ENCODE measurements around the gene GTF3C1.

The GTF3C1 gene

GRCh38 chr16:27455700-27456099 lies 94.0 kb downstream of the GTF3C1 start:
- peaks cover 5% of the 10 kb centered on the region for H3K27me3 ChIP-seq (ENCODE audit: control insufficient read depth, insufficient read depth, low read length)
- no peaks in the 10 kb centered on the region for H3K9me3 ChIP-seq (ENCODE audit: control insufficient read depth, low read length)
- H3K9ac ChIP-seq (ENCODE audit: low read length) = no peak overlapping the region
- no peaks in the 10 kb centered on the region for H3K36me3 ChIP-seq (ENCODE audit: control insufficient read depth, insufficient read depth, low read length)
- H3K4me1 ChIP-seq (ENCODE audit: control insufficient read depth, insufficient read depth, low read length) = no peaks in the 10 kb centered on the region
- H3K4me3 ChIP-seq (ENCODE audit: low read length) = no peak overlapping the region

DNA sequence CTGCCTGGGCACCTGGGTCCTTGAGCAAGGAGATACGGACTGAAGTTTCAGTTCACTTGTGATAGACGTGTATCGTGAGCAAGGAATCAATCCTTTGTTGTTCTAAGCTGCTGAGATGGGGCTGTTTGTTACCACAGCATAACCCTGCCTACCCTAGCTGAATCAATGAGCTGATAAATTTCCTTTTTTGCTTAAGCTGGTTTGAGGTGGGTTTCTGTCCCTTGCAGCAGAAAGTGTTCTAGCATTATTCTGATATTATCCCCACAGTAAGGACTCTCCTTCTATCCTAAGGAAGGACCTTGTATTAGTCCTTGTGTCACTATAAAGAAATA lies 96.3 kb downstream of the GTF3C1 start:
- H3K9me3 ChIP-seq (ENCODE audit: control insufficient read depth, low read length) = no peaks in the 10 kb centered on the region
- H3K4me3 ChIP-seq (ENCODE audit: low read length) = no peak overlapping the region
- no peak overlapping the region for H3K9ac ChIP-seq (ENCODE audit: low read length)
- H3K36me3 ChIP-seq (ENCODE audit: control insufficient read depth, insufficient read depth, low read length) = no peaks in the 10 kb centered on the region
- peaks cover 24% of the 10 kb centered on the region for H3K27me3 ChIP-seq (ENCODE audit: control insufficient read depth, insufficient read depth, low read length)
- H3K4me1 ChIP-seq (ENCODE audit: control insufficient read depth, insufficient read depth, low read length) = no peaks in the 10 kb centered on the region

DNA sequence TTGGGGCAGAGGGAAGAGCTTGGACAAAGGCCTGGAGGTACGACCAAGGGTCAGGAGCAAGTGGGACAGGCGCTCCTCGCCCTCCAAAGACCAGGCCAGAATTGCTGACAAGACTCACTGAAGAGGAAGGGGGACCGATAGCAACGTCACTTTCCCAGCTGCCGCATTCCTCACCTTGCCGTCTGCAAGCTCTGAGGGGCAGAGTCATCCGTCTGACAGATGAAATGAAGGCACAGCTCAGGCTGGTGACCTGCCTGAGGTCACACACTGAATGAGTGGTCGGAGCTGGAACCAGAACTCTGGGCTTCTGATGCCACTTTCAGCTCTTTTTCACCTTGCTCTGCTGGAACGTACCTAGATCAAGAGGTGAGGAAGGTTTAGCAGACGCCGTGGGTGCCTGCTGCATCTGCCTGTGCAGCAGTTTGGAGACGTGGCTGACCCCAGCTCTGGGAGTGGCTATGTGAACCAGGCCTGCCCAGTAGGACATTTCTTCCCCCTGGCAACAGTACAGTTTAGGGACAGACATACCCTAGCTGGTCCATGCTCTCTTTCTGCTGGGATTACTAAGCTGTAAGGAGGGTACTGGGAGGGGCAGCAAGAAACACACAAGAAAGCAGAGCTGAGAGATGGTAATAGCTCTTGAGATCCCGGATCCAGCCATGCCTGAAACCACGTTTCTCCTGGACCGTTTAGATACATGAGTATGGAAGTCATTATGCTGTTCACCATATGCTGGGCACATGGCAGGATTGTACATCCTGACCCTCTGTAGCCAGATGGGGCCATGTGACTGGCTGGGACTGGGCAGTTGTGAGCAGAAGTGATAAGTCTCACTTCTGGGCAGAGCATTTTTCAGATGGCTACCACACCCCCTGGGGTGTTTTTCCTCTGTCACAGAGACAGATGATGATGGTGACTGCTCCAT lies 96.9 kb downstream of the GTF3C1 start:
- peaks cover 25% of the 10 kb centered on the region for H3K27me3 ChIP-seq (ENCODE audit: control insufficient read depth, insufficient read depth, low read length)
- H3K36me3 ChIP-seq (ENCODE audit: control insufficient read depth, insufficient read depth, low read length) = no peaks in the 10 kb centered on the region
- H3K4me1 ChIP-seq (ENCODE audit: control insufficient read depth, insufficient read depth, low read length) = no peaks in the 10 kb centered on the region
- H3K9ac ChIP-seq (ENCODE audit: low read length) = no peak overlapping the region
- H3K9me3 ChIP-seq (ENCODE audit: control insufficient read depth, low read length) = no peaks in the 10 kb centered on the region
- no peak overlapping the region for H3K4me3 ChIP-seq (ENCODE audit: low read length)

- Histone ChIP-seq H3K27me3 (ENCODE audit: control insufficient read depth, insufficient read depth, low read length) (peaks cover 25% of the 10 kb centered on the region), H3K36me3 (ENCODE audit: control insufficient read depth, insufficient read depth, low read length) (no peaks in the 10 kb centered on the region), H3K9ac (ENCODE audit: low read length) (no peak overlapping the region), H3K9me3 (ENCODE audit: control insufficient read depth, low read length) (no peaks in the 10 kb centered on the region), H3K4me1 (ENCODE audit: control insufficient read depth, insufficient read depth, low read length) (no peaks in the 10 kb centered on the region), H3K4me3 (ENCODE audit: low read length) (no peak overlapping the region)
These were observed 99.5 kb downstream of the GTF3C1 start for GRCh38 chr16:27450196-27450549.

GRCh38 chr16:27449434-27450195 lies 100.1 kb downstream of the GTF3C1 start:
- Histone ChIP-seq H3K9me3 (ENCODE audit: control insufficient read depth, low read length) (no peaks in the 10 kb centered on the region), H3K9ac (ENCODE audit: low read length) (no peak overlapping the region), H3K4me1 (ENCODE audit: control insufficient read depth, insufficient read depth, low read length) (no peaks in the 10 kb centered on the region), H3K36me3 (ENCODE audit: control insufficient read depth, insufficient read depth, low read length) (no peaks in the 10 kb centered on the region), H3K4me3 (ENCODE audit: low read length) (no peak overlapping the region), H3K27me3 (ENCODE audit: control insufficient read depth, insufficient read depth, low read length) (peaks cover 25% of the 10 kb centered on the region)

- Histone ChIP-seq H3K9me3 (ENCODE audit: control insufficient read depth, low read length) (no peaks in the 10 kb centered on the region), H3K4me3 (ENCODE audit: low read length) (no peak overlapping the region), H3K4me1 (ENCODE audit: control insufficient read depth, insufficient read depth, low read length) (no peaks in the 10 kb centered on the region), H3K27me3 (ENCODE audit: control insufficient read depth, insufficient read depth, low read length) (peaks cover 25% of the 10 kb centered on the region), H3K9ac (ENCODE audit: low read length) (no peak overlapping the region), H3K36me3 (ENCODE audit: control insufficient read depth, insufficient read depth, low read length) (no peaks in the 10 kb centered on the region)
These were observed 100.9 kb downstream of the GTF3C1 start for GRCh38 chr16:27448532-27449433.

DNA sequence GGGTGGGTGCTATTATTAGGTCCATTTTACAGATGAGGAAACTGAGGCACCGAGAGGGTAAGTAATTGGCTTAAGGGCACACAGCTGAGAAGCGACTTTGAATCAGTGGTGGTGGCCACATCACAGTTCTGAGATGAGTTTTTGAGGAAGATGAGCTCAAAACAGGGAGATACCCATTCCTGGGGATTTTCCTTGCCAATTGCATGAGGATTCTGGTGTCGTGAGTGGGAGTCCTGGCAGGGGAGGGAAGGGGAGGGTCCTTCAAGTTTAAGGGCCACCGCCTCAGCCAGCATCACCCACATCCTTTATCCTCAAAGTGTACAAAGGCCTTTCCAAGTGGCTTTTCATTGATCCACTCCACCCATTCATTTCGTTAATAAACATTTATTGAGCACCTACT lies 102.4 kb downstream of the GTF3C1 start:
- Histone ChIP-seq H3K4me1 (ENCODE audit: control insufficient read depth, insufficient read depth, low read length) (no peaks in the 10 kb centered on the region), H3K9me3 (ENCODE audit: control insufficient read depth, low read length) (no peaks in the 10 kb centered on the region), H3K27me3 (ENCODE audit: control insufficient read depth, insufficient read depth, low read length) (peaks cover 25% of the 10 kb centered on the region), H3K9ac (ENCODE audit: low read length) (no peak overlapping the region), H3K36me3 (ENCODE audit: control insufficient read depth, insufficient read depth, low read length) (no peaks in the 10 kb centered on the region), H3K4me3 (ENCODE audit: low read length) (no peak overlapping the region)

DNA sequence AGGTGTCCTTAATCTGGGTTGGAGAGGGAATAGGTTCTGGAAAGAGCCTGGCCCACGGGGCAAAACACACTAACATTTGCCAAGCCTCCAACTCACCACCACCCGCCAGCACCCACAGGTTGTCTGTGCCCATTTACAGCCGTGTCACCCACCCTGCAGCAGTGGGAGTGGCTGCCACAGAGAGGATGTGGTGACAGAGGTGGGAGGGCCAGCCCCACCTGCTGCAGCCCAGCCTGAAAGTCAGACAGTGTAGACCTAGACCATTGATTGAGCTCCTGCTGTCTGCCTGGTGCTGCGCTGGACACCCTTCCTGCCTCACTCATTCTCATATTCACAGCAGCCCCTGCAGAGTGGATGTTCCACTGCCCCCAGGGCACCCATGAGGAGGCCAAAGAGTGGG lies 103.0 kb downstream of the GTF3C1 start:
- H3K4me3 ChIP-seq (ENCODE audit: low read length) = no peak overlapping the region
- H3K9ac ChIP-seq (ENCODE audit: low read length) = no peak overlapping the region
- H3K36me3 ChIP-seq (ENCODE audit: control insufficient read depth, insufficient read depth, low read length) = no peaks in the 10 kb centered on the region
- H3K4me1 ChIP-seq (ENCODE audit: control insufficient read depth, insufficient read depth, low read length) = no peaks in the 10 kb centered on the region
- peaks cover 25% of the 10 kb centered on the region for H3K27me3 ChIP-seq (ENCODE audit: control insufficient read depth, insufficient read depth, low read length)
- no peaks in the 10 kb centered on the region for H3K9me3 ChIP-seq (ENCODE audit: control insufficient read depth, low read length)

DNA sequence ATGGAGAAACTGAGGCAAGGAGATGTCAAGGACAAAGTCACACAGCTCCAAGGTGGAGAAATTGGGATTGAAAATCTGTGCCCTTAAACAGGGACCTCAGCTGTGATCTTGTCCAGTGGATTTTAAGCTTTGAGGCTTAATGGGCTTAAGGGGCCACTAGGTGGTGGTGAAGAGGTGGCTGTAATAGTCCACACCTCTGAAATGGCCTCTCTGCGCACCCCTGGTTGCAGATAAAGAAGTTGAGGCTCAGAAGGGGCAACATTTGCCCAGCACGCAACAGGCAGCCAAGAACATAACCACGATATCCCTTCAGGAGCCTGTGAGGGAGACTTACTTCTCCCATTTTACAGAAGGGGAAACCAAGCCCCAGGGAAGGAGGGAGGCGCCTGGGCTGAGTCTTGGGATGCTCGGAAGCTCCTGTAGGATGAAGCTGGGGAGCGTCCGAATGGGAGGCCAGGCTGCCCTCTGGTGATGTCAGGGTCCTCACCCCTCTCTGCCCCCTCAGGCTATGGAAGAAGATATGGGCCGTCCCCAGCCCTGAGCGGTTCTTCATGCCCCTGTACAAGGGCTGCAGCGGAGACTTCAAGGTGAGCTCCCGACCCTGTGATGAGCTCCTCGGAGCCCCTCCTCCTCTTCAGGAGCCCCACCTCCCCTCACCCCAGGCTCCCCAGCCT lies 104.1 kb downstream of the GTF3C1 start:
- Histone ChIP-seq H3K36me3 (ENCODE audit: control insufficient read depth, insufficient read depth, low read length) (no peaks in the 10 kb centered on the region), H3K9ac (ENCODE audit: low read length) (no peak overlapping the region), H3K9me3 (ENCODE audit: control insufficient read depth, low read length) (no peaks in the 10 kb centered on the region), H3K27me3 (ENCODE audit: control insufficient read depth, insufficient read depth, low read length) (peaks cover 20% of the 10 kb centered on the region), H3K4me3 (ENCODE audit: low read length) (no peak overlapping the region), H3K4me1 (ENCODE audit: control insufficient read depth, insufficient read depth, low read length) (no peaks in the 10 kb centered on the region)

DNA sequence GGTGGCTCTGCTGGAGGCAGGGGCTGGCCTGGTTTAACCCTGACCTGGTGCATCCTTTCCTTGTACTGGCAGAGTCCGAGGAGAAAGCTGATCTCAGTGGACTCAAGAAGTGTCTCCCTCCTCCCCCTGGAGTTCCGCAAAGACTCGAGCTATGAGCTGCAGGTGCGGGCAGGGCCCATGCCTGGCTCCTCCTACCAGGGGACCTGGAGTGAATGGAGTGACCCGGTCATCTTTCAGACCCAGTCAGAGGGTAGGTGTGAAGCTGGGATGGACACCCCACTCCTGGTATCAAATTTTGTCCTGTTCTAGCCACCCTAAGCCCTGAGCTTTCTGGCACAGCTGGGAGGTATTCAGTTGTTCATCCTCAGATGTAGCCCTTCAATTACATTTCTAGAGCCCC lies 105.2 kb downstream of the GTF3C1 start:
- Histone ChIP-seq H3K9ac (ENCODE audit: low read length) (no peak overlapping the region), H3K4me3 (ENCODE audit: low read length) (no peak overlapping the region), H3K27me3 (ENCODE audit: control insufficient read depth, insufficient read depth, low read length) (peaks cover 10% of the 10 kb centered on the region)

GRCh38 chr16:27444015-27444414 lies 105.7 kb downstream of the GTF3C1 start:
- no peaks in the 10 kb centered on the region for H3K9me3 ChIP-seq (ENCODE audit: control insufficient read depth, low read length)
- H3K27me3 ChIP-seq (ENCODE audit: control insufficient read depth, insufficient read depth, low read length) = peaks cover 6% of the 10 kb centered on the region
- H3K9ac ChIP-seq (ENCODE audit: low read length) = no peak overlapping the region
- no peak overlapping the region for H3K4me3 ChIP-seq (ENCODE audit: low read length)
- H3K4me1 ChIP-seq (ENCODE audit: control insufficient read depth, insufficient read depth, low read length) = no peaks in the 10 kb centered on the region
- H3K36me3 ChIP-seq (ENCODE audit: control insufficient read depth, insufficient read depth, low read length) = no peaks in the 10 kb centered on the region

More for the DNA sequence above, 105.2 kb downstream of the GTF3C1 start:
- Histone ChIP-seq H3K4me1 (ENCODE audit: control insufficient read depth, insufficient read depth, low read length) (no peaks in the 10 kb centered on the region), H3K9me3 (ENCODE audit: control insufficient read depth, low read length) (no peaks in the 10 kb centered on the region), H3K36me3 (ENCODE audit: control insufficient read depth, insufficient read depth, low read length) (no peaks in the 10 kb centered on the region)

All from mucosa of stomach (tissue), 1 donor.